GM13976 (cell line): Measurements from ENCODE around the gene ALPI.

Experiments used
- DNase-seq: peaks from one replicate; pipeline ENCODE4 v3.0.0; 2012; ENCODE audit warnings: low spot score
- CTCF ChIP-seq: IDR thresholded peaks from 2 replicates; pipeline ENCODE4 v1.5.1; 2012; ENCODE audit warnings: borderline replicate concordance, mild to moderate bottlenecking; ENCODE audit not compliant: insufficient read depth; ENCODE audit errors: extremely low read depth, missing control alignments, control extremely low read depth
- in situ Hi-C: fragments of 300-500 bp; cut with MboI; formaldehyde crosslinking; loops from one replicate; pipeline ENCODE4 v1.12.0; 2022; ENCODE audit warnings: low sequenced_read_pairs, mixed read lengths, inconsistent platforms; ENCODE audit not compliant: unreplicated experiment

The ALPI gene

GRCh38 chr2:232506709-232507108, 50.8 kb downstream of the ALPI start:
- in situ Hi-C loops = no loop called here
- TF ChIP-seq CTCF = no peak
- DNase-seq = no peak

- DNase-seq = no peak
- in situ Hi-C loops = no loop called here
- TF ChIP-seq CTCF = no peak
Measured at GRCh38 chr2:232508251-232508650, 52.3 kb downstream of the ALPI start.
